Left renal pelvis (tissue), 4 donors: ENCODE measurements around the gene DRD3. TPM values are rescaled to one million over a fixed set of nuclear protein-coding genes. Genes with fewer than 3 reads are reported as not detected.

Source experiments
- DNase-seq, 4 donors: peaks; one replicate each; pipeline ENCODE4 v3.0.0-alpha.2; 2013; ENCODE audit warnings: low read depth in 4 of 4, low spot score in 3 of 4
- polyA plus RNA-seq, 4 donors: library from polyadenylated mRNA; unstranded; fragments of 120-200 nt; gene quantifications; one replicate each; pipeline ENCODE4 v1.2.1, GENCODE V29; 2013; ENCODE audit not compliant: insufficient read length in 4 of 4

DRD3 gene
- polyA plus RNA-seq, 4 donors: not detected

DNA sequence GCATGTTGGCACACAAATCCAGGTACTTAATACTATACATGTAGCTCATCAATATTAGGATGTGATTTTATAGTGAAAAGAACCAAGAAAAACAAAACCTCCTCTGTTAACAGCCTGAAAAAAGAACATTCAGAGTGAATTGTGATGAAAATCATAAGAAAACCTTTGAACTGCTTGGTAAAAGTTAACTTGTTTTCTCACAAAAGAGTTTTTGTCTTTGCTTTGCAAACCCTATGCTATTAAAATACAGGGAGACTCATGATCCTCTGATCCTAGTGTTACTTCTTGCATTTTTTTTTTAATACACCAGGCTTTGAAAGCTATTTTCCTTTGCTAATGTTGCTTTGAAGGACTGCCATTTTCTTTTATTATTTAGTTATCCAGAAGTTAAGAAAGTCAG is 98.7 kb downstream of the DRD3 start:
- DNase-seq: no peak

DNA sequence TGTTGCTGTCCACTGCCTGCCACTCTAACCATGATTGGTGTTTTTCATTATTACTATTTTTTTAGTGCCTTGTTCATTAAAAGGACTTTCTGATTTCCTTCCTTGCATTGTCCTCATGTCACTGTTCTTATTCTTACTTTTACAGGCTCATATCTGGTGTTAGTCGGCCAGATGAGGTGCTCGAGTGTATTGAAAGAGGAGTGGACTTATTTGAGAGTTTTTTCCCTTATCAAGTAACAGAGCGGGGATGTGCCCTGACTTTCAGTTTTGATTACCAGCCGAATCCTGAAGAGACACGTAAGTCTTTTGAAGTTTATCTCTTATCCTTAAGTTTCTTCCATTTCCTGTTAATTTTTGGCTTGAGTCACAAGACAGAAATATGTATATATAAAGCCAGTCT is 99.1 kb downstream of the DRD3 start:
- DNase-seq: no peak

DNA sequence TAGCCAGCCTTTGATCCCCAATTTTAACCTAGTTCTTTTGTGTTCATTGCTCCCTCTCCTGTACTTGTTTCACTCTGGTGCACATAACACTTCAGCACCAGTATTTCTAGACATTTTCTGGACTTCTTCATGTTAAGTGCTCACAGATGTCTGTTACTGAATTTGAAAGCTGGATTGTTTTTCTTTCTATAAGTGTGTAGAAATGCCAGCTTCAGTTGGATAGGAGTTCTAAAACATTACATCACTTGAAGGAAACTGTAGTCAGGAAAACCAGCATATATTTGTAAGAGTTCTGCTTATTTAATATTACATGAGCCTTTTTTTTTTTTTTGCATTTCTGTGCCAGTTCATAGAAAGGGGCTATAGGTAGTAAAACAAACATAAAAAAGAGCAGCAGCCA is 100.7 kb downstream of the DRD3 start:
- DNase-seq: no peak

Other genes starting within 250 kb of the DRD3 start
- 10 to 100 TPM in 3 of 4 donors, under 1 TPM in 1; 0.82 to 13.1 (median 11.5) TPM for gene ZDHHC23, start 231.0 kb downstream of the DRD3 start, polyA plus RNA-seq
- gene CCDC191, start 122.5 kb downstream of the DRD3 start, polyA plus RNA-seq: 10 to 100 TPM in 3 of 4 donors, 1 to 10 TPM in 1; 6.8 to 24.1 (median 16.1) TPM
- 10 to 100 TPM; 18.9 to 31.2 (median 28.7) TPM for gene QTRT2, start 122.3 kb downstream of the DRD3 start, polyA plus RNA-seq
- gene ZNF80, start 58.5 kb upstream of the DRD3 start, polyA plus RNA-seq: under 1 TPM in 1 of 4 donors, not detected in 3; 0.08 TPM
- gene TIGIT, start 115.0 kb upstream of the DRD3 start, polyA plus RNA-seq: under 1 TPM; 0.06 to 0.18 (median 0.07) TPM